NCI-H187 (cell line): ENCODE data around the gene PI3.
"Not testable (repeated sequence)": the region's sequence is repeated elsewhere in the genome, so short reads cannot be mapped to it uniquely, and the experiment has no call there.

ENCODE experiments used
- DNase-seq, 2 experiments: peaks; one replicate each; lab custom pipeline; 2025; lab: John Stamatoyannopoulos, UW

Gene PI3

DNA sequence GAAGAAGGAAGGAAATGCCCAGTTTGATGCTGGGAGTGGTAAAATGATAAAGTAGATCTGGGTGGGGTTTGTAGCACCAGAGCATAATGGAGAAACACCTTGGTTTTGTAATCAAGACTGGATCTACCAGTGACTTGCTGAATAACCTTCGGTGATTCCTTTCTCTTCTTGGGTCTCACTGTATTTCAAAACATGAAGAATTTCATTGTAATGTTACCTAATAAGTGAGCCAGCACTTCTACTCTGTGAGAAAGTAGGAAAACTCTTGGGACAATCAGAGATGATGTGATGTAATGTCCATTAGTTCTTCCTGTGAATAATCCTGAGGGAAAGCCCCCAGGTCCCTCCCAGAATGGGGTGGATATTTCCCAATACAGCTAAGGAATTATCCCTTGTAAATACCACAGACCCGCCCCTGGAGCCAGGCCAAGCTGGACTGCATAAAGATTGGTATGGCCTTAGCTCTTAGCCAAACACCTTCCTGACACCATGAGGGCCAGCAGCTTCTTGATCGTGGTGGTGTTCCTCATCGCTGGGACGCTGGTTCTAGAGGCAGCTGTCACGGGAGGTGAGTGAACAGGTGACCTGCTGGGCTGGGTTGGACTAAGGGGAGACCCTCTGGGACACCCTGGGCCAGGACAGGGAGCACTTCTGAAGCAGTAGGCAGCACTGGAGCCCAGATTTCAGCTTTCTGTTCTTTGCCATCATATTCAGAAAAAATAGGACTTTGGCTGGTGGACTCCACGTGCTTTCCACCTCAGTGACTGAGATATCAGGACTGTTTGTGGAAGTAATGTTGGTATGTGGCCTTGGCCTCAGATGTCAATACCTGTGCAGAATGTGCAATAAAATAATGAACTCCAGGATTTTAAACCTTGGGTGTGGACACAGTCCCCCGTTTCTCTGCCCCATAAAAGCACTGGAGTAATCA lies at the start of gene PI3:
PI3 (plus strand) TSS at position 469 of the 931 bp plus-strand sequence; CDS start at position 490, 21 bp downstream.
- no peak for DNase-seq

- DNase-seq, result no peak
These were observed 46.6 kb upstream of the PI3 start for GRCh38 chr20:45128099-45128498.

DNA sequence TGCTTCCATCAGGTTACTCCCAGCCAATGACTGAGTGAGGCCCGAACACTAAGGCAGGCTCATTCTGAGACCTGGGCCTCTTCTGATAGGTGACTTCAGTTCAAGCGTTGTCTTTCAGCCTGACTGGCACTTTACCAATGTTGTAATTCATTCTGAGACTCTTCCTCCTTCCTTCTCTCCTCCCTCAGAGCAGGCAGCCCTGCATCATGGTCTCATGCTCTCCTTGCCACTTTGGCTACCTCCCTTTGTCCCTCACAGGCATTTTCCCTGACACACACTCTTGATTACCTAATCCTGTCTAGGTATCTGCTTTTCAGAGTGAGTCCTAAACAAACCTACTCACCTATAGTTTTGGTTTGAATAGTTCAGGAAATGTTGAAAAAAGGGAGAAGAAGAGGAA lies 37.8 kb upstream of the PI3 start:
- no peak for DNase-seq

DNA sequence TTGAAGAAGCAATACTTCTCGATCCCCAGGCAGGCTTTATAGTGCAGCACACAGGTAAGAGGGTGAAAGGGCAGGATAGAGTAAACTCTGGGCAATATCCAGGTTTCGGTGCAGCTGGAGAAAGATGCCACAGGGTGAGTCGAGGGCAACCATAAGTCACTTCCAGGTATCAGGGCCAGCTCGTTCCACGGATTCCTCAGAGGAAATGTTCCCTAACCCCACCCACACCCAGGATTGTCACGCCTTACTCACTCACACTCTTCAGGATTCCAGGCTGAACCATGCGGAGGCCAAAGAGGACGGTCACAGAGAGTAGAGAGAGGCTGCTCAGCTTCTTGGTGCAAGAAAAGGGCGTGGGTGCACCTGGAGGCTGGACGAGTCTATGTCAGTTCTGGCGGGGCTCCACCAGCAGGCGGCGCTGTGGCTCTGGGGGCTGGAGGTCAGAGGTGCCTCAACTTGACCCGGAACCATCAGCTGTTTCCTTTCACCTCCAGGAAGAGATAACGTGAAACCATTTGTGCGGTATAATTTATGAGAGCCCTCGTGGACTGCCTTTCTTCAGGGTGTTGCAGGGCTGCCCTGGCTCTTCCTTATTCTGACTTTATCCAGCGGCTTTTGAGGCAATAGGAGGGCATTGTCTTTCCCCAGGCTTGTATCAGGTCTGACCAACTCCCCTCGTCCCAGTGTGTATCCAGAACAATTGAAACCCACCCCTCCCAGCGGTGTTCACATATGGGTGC lies 36.0 kb upstream of the PI3 start:
- peak in 1 of 2 experiments; percentile 6 for DNase-seq

GRCh38 chr20:45139733-45140375 lies 34.8 kb upstream of the PI3 start:
- not testable (repeated sequence) for DNase-seq

GRCh38 chr20:45140836-45141235 lies 33.9 kb upstream of the PI3 start:
- no peak for DNase-seq

- DNase-seq, result no peak
These were observed 25.6 kb upstream of the PI3 start for GRCh38 chr20:45149062-45149461.

GRCh38 chr20:45152405-45152804 lies 22.3 kb upstream of the PI3 start:
- no peak for DNase-seq

- DNase-seq, result no peak
These were observed 21.6 kb upstream of the PI3 start for GRCh38 chr20:45153147-45153546.

GRCh38 chr20:45153752-45154151 lies 20.9 kb upstream of the PI3 start:
- DNase-seq, result no peak

DNA sequence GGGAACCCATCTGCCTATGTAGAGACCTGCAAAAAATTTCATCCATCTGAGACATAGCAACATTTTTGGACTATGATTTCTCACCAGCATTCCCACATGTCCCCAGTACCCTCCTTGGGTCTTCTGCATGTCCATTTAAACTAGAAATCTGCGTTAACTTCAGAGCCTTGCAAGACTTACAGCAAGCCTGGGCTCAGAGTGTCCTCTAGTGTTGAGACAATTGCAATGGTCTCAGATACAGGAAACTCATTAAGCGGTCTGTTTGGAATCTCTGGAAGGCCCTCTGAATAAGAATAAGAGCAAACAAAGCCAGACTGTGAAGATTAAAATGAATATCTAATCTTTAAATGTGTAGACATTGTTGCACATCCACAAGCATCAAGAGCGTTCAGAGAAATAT lies 20.5 kb upstream of the PI3 start:
- DNase-seq, result no peak

GRCh38 chr20:45154794-45155193 lies 19.9 kb upstream of the PI3 start:
- not testable (repeated sequence) for DNase-seq

DNA sequence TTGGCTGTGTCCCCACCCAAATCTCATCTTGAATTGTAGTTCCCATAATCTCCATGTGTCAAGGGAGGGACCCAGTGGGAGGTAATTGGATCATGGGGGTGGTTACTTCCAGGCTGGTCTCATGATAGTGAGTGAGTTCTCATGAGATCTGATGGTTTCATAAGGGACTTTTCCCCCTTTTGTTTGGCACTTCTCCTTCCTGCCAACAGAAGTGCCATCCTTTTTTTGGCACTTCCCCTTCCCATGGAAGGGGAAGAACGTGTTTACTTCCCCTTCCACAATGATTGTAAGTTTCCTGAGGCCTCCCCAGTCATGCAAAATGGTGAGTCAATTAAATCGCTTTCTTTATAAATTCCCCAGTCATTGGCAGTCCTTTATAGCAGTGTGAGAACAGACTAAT lies 18.0 kb upstream of the PI3 start:
- no peak for DNase-seq

- no peak for DNase-seq
These were observed 16.7 kb upstream of the PI3 start for GRCh38 chr20:45157962-45158361.

GRCh38 chr20:45163083-45163803 lies 11.5 kb upstream of the PI3 start:
- DNase-seq, result no peak

DNA sequence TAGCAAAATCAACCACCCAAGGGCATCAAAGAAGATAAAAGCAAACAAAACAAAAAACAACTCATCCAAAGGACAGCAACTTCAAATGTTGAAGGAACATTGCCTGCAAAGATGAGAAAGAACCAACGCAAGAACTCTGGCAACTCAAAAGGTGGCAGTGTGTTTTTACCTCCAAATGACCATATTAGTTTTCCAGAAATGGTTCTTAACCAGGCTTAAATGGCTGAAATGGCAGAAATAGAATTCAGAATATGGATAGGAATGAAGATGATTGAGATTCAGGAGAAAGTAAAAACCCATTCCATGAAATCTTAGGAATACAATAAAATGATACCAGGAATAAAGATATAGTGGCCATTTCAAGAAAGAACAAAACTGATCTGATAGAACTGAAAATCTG lies 9.8 kb upstream of the PI3 start:
- no peak for DNase-seq

- DNase-seq, result no peak
These were observed 1.2 kb upstream of the PI3 start for GRCh38 chr20:45173522-45173921.

- no peak for DNase-seq
These were observed 2.0 kb downstream of the PI3 start for GRCh38 chr20:45176526-45177267.

DNA sequence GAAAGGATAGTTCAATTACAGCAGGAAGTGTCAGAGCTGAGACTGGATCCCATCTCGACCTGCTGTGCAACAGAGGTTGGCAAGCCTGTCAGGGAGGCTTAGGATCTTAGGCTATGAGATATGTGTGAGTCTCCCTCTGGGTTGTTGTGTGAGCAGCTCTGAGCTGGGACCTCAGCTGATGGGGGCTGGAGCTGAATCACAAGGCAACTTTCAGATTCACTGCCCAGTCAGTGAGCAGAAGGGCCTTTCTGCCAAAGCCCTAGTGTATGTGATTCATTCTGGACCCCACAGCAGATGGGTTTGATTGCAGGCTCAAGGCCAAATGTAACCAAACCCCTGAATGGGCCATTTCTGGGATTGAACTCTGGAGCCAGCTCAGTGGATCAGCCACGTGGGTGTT lies 4.5 kb downstream of the PI3 start:
- DNase-seq, result no peak

DNA sequence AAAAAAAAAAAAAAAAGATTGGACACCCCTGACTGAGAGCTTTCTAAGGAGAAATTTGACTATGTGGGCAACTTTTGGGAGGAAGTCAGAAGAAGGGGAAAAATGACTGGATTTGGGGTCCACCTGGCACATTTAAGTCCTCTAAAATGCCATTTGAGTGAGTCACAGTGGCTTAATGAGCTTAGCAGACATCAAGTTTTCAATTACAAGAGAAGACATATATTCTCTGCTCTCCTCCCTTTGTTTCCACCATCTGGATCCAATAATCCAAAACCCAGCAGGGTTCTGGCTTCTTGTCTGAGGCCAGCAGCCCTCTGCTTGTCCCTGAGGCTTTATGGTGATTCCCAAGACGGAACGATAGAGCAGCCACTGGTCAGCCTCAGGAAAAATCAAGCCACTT lies 6.9 kb downstream of the PI3 start:
- DNase-seq, result no peak

DNA sequence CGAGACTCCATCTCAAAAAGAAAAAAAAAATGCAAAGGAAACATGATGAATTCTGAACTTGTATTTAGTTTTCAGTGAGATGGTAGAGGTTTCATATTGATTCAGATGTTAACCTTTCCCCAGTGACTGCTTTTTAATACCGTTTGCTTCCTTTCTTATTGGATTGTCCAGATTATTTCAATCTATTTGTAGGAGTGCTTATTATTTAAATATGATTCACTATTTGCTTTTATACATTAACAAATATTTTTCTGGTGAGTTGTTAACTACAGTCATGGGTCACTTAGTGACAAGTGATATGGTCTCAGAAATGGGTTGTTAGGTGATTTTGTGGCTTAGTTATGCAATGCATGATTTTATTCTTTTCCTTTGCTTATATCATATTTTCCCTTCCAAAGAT lies 8.4 kb downstream of the PI3 start:
- no peak for DNase-seq
